ENCODE measurements around the gene LNP1. TPM values are rescaled to one million over a fixed set of nuclear protein-coding genes. Genes with fewer than 3 reads are reported as not detected.
"Not testable (repeated sequence)": the region's sequence is repeated elsewhere in the genome, so short reads cannot be mapped to it uniquely, and the experiment has no call there.

LNP1 gene
- 1 to 10 TPM in 2 of 4 donors, not detected in 2; 1.8 to 2.5 TPM for polyA plus RNA-seq
- long read RNA-seq, donor 1, result 0 reads
- long read RNA-seq, donor 2, result 0 reads
- long read RNA-seq, donor 3, partial matches to known transcripts, result 0 of 2 reads
- long read RNA-seq, donor 3, other reads (novel, unspliced or antisense), result 0 of 2 reads
- long read RNA-seq, donor 4, result 0 reads
- long read RNA-seq, donor 5, result 0 reads
- long read RNA-seq, donor 6, partial matches to known transcripts, result 0 of 1 reads
- long read RNA-seq, donor 6, other reads (novel, unspliced or antisense), result 0 of 1 reads
- long read RNA-seq, donor 7, result 0 reads
- long read RNA-seq, donor 8, result 0 reads
- long read RNA-seq, donor 9, result 0 reads
- long read RNA-seq, donor 10, partial matches to known transcripts, result 0 of 2 reads
- long read RNA-seq, donor 10, other reads (novel, unspliced or antisense), result 0 of 2 reads

DNA sequence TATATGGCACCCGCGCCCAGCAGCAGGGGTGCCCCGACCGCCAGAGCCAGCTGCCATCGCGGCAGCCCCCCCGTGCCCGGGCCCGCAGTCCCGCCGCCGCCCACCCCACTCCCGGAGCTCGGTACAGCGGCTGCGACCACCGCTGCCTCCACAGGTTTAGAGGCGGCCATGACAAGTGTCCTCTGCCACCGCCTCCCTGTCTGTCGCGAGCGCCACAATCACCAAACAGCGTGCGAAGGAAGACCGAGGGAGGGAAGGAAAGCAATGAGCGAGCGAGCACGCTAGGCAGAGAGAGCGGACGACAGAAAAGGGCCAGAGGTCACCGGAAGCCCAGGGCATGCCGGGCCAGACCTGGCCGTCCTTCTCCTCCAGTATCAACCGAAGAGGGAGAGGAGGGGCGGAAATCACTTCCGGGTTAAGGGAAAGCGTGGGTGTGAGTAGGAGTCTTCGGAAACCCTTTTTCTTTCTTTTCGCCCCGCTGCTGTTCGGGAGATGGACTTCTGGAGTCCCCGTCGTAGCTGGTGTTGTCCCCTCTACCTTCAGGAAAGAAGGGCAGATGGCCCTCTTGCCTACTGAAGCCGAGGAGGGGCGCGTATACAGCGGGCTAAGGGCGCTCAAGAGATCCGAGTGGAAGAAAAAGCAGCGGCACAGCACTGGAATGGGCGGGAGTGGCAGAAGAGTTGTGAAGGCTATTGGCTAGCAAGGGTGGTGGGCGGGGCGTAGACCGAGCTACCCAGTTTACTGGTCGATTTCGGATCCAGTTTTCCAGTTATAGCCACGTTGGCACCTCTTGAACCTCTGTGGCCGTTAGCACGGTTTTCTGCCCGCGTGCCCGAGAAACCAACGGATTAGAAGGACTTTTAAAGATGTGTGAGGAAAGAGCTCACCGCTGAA, at the start of gene LNP1, which contains the start of gene TOMM70:
TSS of gene LNP1 (plus strand) at position 760 of the 894 bp plus-strand sequence. CDS start 28,191 bp downstream, outside the sequence.
TSS of gene TOMM70 (minus strand) at position 310 of the 894 bp plus-strand sequence. CDS start at position 170, 140 bp downstream.
- H3K36me3 ChIP-seq (ENCODE audit: control insufficient read depth in 3 of 3, insufficient read depth in 2 of 3, low read depth in 1 of 3, low read length in 3 of 3), result no peaks in the 10 kb centered on the region
- no peaks in the 10 kb centered on the region for H3K27me3 ChIP-seq (ENCODE audit: control insufficient read depth in 3 of 3, insufficient read depth in 3 of 3, low read length in 3 of 3)
- H3K4me1 ChIP-seq (ENCODE audit: control insufficient read depth in 3 of 3, insufficient read depth in 2 of 3, low read depth in 1 of 3, low read length in 2 of 3), result peaks cover 0 to 16% (median 7%) of the 10 kb centered on the region in 3 donors
- DNase-seq (peak; percentile 98 to 99), FAIRE-seq (no peak)
- H3K4me3 ChIP-seq (ENCODE audit: low read depth in 1 of 3, low read length in 3 of 3), result peak within 1 kb of the TSS; percentile 85 to 97 (median 90)
- no peaks in the 10 kb centered on the region for H3K9me3 ChIP-seq (ENCODE audit: control insufficient read depth in 2 of 2, insufficient read depth in 1 of 2, low read depth in 1 of 2, low read length in 1 of 2)
- H3K27ac ChIP-seq (ENCODE audit: low read depth in 1 of 3, low read length in 2 of 3), result peak within 1 kb of the TSS; percentile 85 to 98 (median 96)
- WGBS, 3 donors, result 0% methylated on average over 50 to 64 of the region's 64 CpGs

- not testable (repeated sequence) for FAIRE-seq; H3K4me1 ChIP-seq (ENCODE audit: control insufficient read depth in 3 of 3, insufficient read depth in 2 of 3, low read depth in 1 of 3, low read length in 2 of 3); H3K4me3 ChIP-seq (ENCODE audit: low read depth in 1 of 3, low read length in 3 of 3); H3K27me3 ChIP-seq (ENCODE audit: control insufficient read depth in 3 of 3, insufficient read depth in 3 of 3, low read length in 3 of 3); DNase-seq; H3K9me3 ChIP-seq (ENCODE audit: control insufficient read depth in 2 of 2, insufficient read depth in 1 of 2, low read depth in 1 of 2, low read length in 1 of 2); H3K27ac ChIP-seq (ENCODE audit: low read depth in 1 of 3, low read length in 2 of 3)
- peaks cover 9 to 44% (median 20%) of the 10 kb centered on the region in 3 donors for H3K36me3 ChIP-seq (ENCODE audit: control insufficient read depth in 3 of 3, insufficient read depth in 2 of 3, low read depth in 1 of 3, low read length in 3 of 3)
- 100% methylated on average over 2 of the region's 2 CpGs; no CpG with 5 or more reads in 2 of the 3 donors for WGBS, 3 donors
Observed at GRCh38 chr3:100351770-100352169, 49.6 kb upstream of the LNP1 start.

GRCh38 chr3:100352296-100353231, 48.8 kb upstream of the LNP1 start:
- Histone ChIP-seq H3K27me3 (ENCODE audit: control insufficient read depth in 3 of 3, insufficient read depth in 3 of 3, low read length in 3 of 3) (no peaks in the 10 kb centered on the region), H3K27ac (ENCODE audit: low read depth in 1 of 3, low read length in 2 of 3) (peak overlapping the region in 1 of 3 donors; percentile 37), H3K4me1 (ENCODE audit: control insufficient read depth in 3 of 3, insufficient read depth in 2 of 3, low read depth in 1 of 3, low read length in 2 of 3) (peaks cover 0 to 6% (median 0%) of the 10 kb centered on the region in 3 donors), H3K9me3 (ENCODE audit: control insufficient read depth in 2 of 2, insufficient read depth in 1 of 2, low read depth in 1 of 2, low read length in 1 of 2) (peaks cover 0 to 3% of the 10 kb centered on the region in 2 donors), H3K36me3 (ENCODE audit: control insufficient read depth in 3 of 3, insufficient read depth in 2 of 3, low read depth in 1 of 3, low read length in 3 of 3) (peaks cover 9 to 41% (median 20%) of the 10 kb centered on the region in 3 donors), H3K4me3 (ENCODE audit: low read depth in 1 of 3, low read length in 3 of 3) (no peak overlapping the region)
- DNase-seq, result peak in 1 of 2 donors; percentile 56
- FAIRE-seq, result no peak
- WGBS, 3 donors, result 92 to 97% (median 94%) methylated on average over 10 of the region's 10 CpGs

GRCh38 chr3:100354850-100355249, 46.5 kb upstream of the LNP1 start:
- Histone ChIP-seq H3K9me3 (ENCODE audit: control insufficient read depth in 2 of 2, insufficient read depth in 1 of 2, low read depth in 1 of 2, low read length in 1 of 2) (peaks cover 0 to 3% of the 10 kb centered on the region in 2 donors), H3K4me3 (ENCODE audit: low read depth in 1 of 3, low read length in 3 of 3) (no peak overlapping the region), H3K27me3 (ENCODE audit: control insufficient read depth in 3 of 3, insufficient read depth in 3 of 3, low read length in 3 of 3) (no peaks in the 10 kb centered on the region), H3K36me3 (ENCODE audit: control insufficient read depth in 3 of 3, insufficient read depth in 2 of 3, low read depth in 1 of 3, low read length in 3 of 3) (peaks cover 5 to 32% (median 6%) of the 10 kb centered on the region in 3 donors), H3K4me1 (ENCODE audit: control insufficient read depth in 3 of 3, insufficient read depth in 2 of 3, low read depth in 1 of 3, low read length in 2 of 3) (peaks cover 0 to 10% (median 0%) of the 10 kb centered on the region in 3 donors), H3K27ac (ENCODE audit: low read depth in 1 of 3, low read length in 2 of 3) (no peak overlapping the region)
- FAIRE-seq, result no peak
- no peak for DNase-seq
- 93 to 95% (median 95%) methylated on average over 3 of the region's 3 CpGs for WGBS, 3 donors

- Histone ChIP-seq H3K4me3 (ENCODE audit: low read depth in 1 of 3, low read length in 3 of 3) (no peak overlapping the region), H3K27ac (ENCODE audit: low read depth in 1 of 3, low read length in 2 of 3) (no peak overlapping the region), H3K9me3 (ENCODE audit: control insufficient read depth in 2 of 2, insufficient read depth in 1 of 2, low read depth in 1 of 2, low read length in 1 of 2) (no peaks in the 10 kb centered on the region), H3K4me1 (ENCODE audit: control insufficient read depth in 3 of 3, insufficient read depth in 2 of 3, low read depth in 1 of 3, low read length in 2 of 3) (peaks cover 0 to 6% (median 0%) of the 10 kb centered on the region in 3 donors), H3K27me3 (ENCODE audit: control insufficient read depth in 3 of 3, insufficient read depth in 3 of 3, low read length in 3 of 3) (no peaks in the 10 kb centered on the region), H3K36me3 (ENCODE audit: control insufficient read depth in 3 of 3, insufficient read depth in 2 of 3, low read depth in 1 of 3, low read length in 3 of 3) (peaks cover 0 to 25% (median 4%) of the 10 kb centered on the region in 3 donors)
- DNase-seq, result peak in 1 of 2 donors; percentile 51
- FAIRE-seq, result no peak
- 83 to 87% (median 86%) methylated on average over 2 of the region's 2 CpGs for WGBS, 3 donors
Observed at GRCh38 chr3:100358413-100358812, 42.9 kb upstream of the LNP1 start.

- no peak overlapping the region for H3K4me3 ChIP-seq (ENCODE audit: low read depth in 1 of 3, low read length in 3 of 3)
- DNase-seq (no peak), FAIRE-seq (no peak)
- 92 to 98% (median 92%) methylated on average over 3 of the region's 3 CpGs for WGBS, 3 donors
- no peak overlapping the region for H3K27ac ChIP-seq (ENCODE audit: low read depth in 1 of 3, low read length in 2 of 3)
- H3K36me3 ChIP-seq (ENCODE audit: control insufficient read depth in 3 of 3, insufficient read depth in 2 of 3, low read depth in 1 of 3, low read length in 3 of 3), result peaks cover 0 to 20% (median 5%) of the 10 kb centered on the region in 3 donors
- H3K27me3 ChIP-seq (ENCODE audit: control insufficient read depth in 3 of 3, insufficient read depth in 3 of 3, low read length in 3 of 3), result no peaks in the 10 kb centered on the region
- peaks cover 0 to 4% (median 0%) of the 10 kb centered on the region in 3 donors for H3K4me1 ChIP-seq (ENCODE audit: control insufficient read depth in 3 of 3, insufficient read depth in 2 of 3, low read depth in 1 of 3, low read length in 2 of 3)
- H3K9me3 ChIP-seq (ENCODE audit: control insufficient read depth in 2 of 2, insufficient read depth in 1 of 2, low read depth in 1 of 2, low read length in 1 of 2), result no peaks in the 10 kb centered on the region
Observed at GRCh38 chr3:100359035-100359434, 42.3 kb upstream of the LNP1 start.

GRCh38 chr3:100360757-100361496, 40.4 kb upstream of the LNP1 start:
- H3K36me3 ChIP-seq (ENCODE audit: control insufficient read depth in 3 of 3, insufficient read depth in 2 of 3, low read depth in 1 of 3, low read length in 3 of 3), result peaks cover 4 to 10% (median 8%) of the 10 kb centered on the region in 3 donors
- no peak for FAIRE-seq
- H3K27me3 ChIP-seq (ENCODE audit: control insufficient read depth in 3 of 3, insufficient read depth in 3 of 3, low read length in 3 of 3), result no peaks in the 10 kb centered on the region
- DNase-seq, result no peak
- no peak overlapping the region for H3K4me3 ChIP-seq (ENCODE audit: low read depth in 1 of 3, low read length in 3 of 3)
- peaks cover 0 to 4% (median 0%) of the 10 kb centered on the region in 3 donors for H3K4me1 ChIP-seq (ENCODE audit: control insufficient read depth in 3 of 3, insufficient read depth in 2 of 3, low read depth in 1 of 3, low read length in 2 of 3)
- H3K27ac ChIP-seq (ENCODE audit: low read depth in 1 of 3, low read length in 2 of 3), result no peak overlapping the region
- no peaks in the 10 kb centered on the region for H3K9me3 ChIP-seq (ENCODE audit: control insufficient read depth in 2 of 2, insufficient read depth in 1 of 2, low read depth in 1 of 2, low read length in 1 of 2)
- 83 to 95% (median 93%) methylated on average over 4 of the region's 4 CpGs for WGBS, 3 donors
